Measurements from ENCODE around the gene DIO2. TPM values are rescaled to one million over a fixed set of nuclear protein-coding genes. Genes with fewer than 3 reads are reported as not detected.

DIO2 gene
- total RNA-seq, 1 experiment from 2014 or later: 48.2 TPM

- Histone ChIP-seq H3K4me3 (no peak overlapping the region), H3K4me2 (no peak overlapping the region), H3K27me3 (ENCODE audit: insufficient read depth, low read depth) (no peaks in the 10 kb centered on the region), H3K27ac (no peak overlapping the region), H3K9me2 (ENCODE audit: insufficient read depth) (no peaks in the 10 kb centered on the region), H2AFZ (no peak overlapping the region), H4K20me1 (ENCODE audit: insufficient read depth) (no peaks in the 10 kb centered on the region), H3K9me3 (ENCODE audit: insufficient read depth, low read depth) (peaks cover 4% of the 10 kb centered on the region; the same call in 1 of the 2 replicates), H3K36me3 (ENCODE audit: low read depth) (no peaks in the 10 kb centered on the region), H3K79me2 (ENCODE audit: low read depth) (no peaks in the 10 kb centered on the region), H3K4me1 (replicated peaks; ENCODE audit: insufficient read depth) (no peaks in the 10 kb centered on the region), H3F3A (ENCODE audit: insufficient read depth, low read depth) (no peaks in the 10 kb centered on the region)
- no peak for DNase-seq
- ChIA-PET POLR2A (ENCODE audit: unreplicated experiment) (interaction anchor here (0.6 kb wide), 1 partner anchor 92 kb away, joined by 5 read pairs; no protein-coding TSS in a partner anchor), CTCF (no interaction called here)
- no peak for TF ChIP-seq EZH2 (IDR thresholded peaks at IDR 0.05; ENCODE audit: low read depth)
- TF ChIP-seq CTCF (conservative IDR thresholded peaks at IDR 0.05): no peak
- intact Hi-C loops (cut with micrococcal nuclease; ENCODE audit: unreplicated experiment): no loop called here
- BruUV-seq (replicated peaks): no TSS peak
Observed at GRCh38 chr14:80223696-80224465, 12.6 kb upstream of the DIO2 start.

GRCh38 chr14:80216818-80217217 is 5.5 kb upstream of the DIO2 start:
- Histone ChIP-seq H3K36me3 (ENCODE audit: low read depth) (no peaks in the 10 kb centered on the region), H3K4me1 (replicated peaks; ENCODE audit: insufficient read depth) (no peaks in the 10 kb centered on the region), H3K4me2 (no peak overlapping the region), H3F3A (ENCODE audit: insufficient read depth, low read depth) (peaks cover 3% of the 10 kb centered on the region; the same call in 1 of the 2 replicates), H4K20me1 (ENCODE audit: insufficient read depth) (no peaks in the 10 kb centered on the region), H3K9me2 (ENCODE audit: insufficient read depth) (no peaks in the 10 kb centered on the region), H2AFZ (no peak overlapping the region), H3K27me3 (ENCODE audit: insufficient read depth, low read depth) (no peaks in the 10 kb centered on the region), H3K79me2 (ENCODE audit: low read depth) (no peaks in the 10 kb centered on the region), H3K27ac (no peak overlapping the region), H3K9me3 (ENCODE audit: insufficient read depth, low read depth) (no peaks in the 10 kb centered on the region; the same call in 1 of the 2 replicates), H3K4me3 (no peak overlapping the region)
- DNase-seq: no peak
- intact Hi-C loops (cut with micrococcal nuclease; ENCODE audit: unreplicated experiment): loop anchor here (10.0 kb wide), 1 partner anchor 568 kb away; no protein-coding TSS in a partner anchor
- no peak for TF ChIP-seq CTCF (conservative IDR thresholded peaks at IDR 0.05)
- no peak for TF ChIP-seq EZH2 (IDR thresholded peaks at IDR 0.05; ENCODE audit: low read depth)
- no TSS peak for BruUV-seq (replicated peaks)
- ChIA-PET POLR2A (ENCODE audit: unreplicated experiment) (no interaction called here), CTCF (interaction anchor here (0.5 to 0.6 kb wide), 2 partner anchors 191 to 203 kb away, joined by 3 to 4 read pairs; no protein-coding TSS in a partner anchor)

GRCh38 chr14:80215756-80216581 is 4.7 kb upstream of the DIO2 start:
- DNase-seq: no peak
- CTCF ChIA-PET: interaction anchor here (0.5 to 0.6 kb wide), 2 partner anchors 173 to 204 kb away, joined by 4 to 11 read pairs; no protein-coding TSS in a partner anchor

More at GRCh38 chr14:80215756-80216581, 4.7 kb upstream of the DIO2 start:
- H3F3A ChIP-seq (ENCODE audit: insufficient read depth, low read depth): peaks cover 3% of the 10 kb centered on the region; the same call in 1 of the 2 replicates
- no peak for TF ChIP-seq EZH2 (IDR thresholded peaks at IDR 0.05; ENCODE audit: low read depth)
- TF ChIP-seq CTCF (conservative IDR thresholded peaks at IDR 0.05): no peak
- H3K27ac ChIP-seq: no peak overlapping the region
- H3K79me2 ChIP-seq (ENCODE audit: low read depth): no peaks in the 10 kb centered on the region
- no peaks in the 10 kb centered on the region for H4K20me1 ChIP-seq (ENCODE audit: insufficient read depth)
- H3K4me3 ChIP-seq: no peak overlapping the region
- H3K9me3 ChIP-seq (ENCODE audit: insufficient read depth, low read depth): no peaks in the 10 kb centered on the region; the same call in 1 of the 2 replicates
- no peaks in the 10 kb centered on the region for H3K9me2 ChIP-seq (ENCODE audit: insufficient read depth)
- H2AFZ ChIP-seq: no peak overlapping the region
- no peaks in the 10 kb centered on the region for H3K4me1 ChIP-seq (replicated peaks; ENCODE audit: insufficient read depth)
- H3K36me3 ChIP-seq (ENCODE audit: low read depth): no peaks in the 10 kb centered on the region
- intact Hi-C loops (cut with micrococcal nuclease; ENCODE audit: unreplicated experiment): loop anchor here (10.0 kb wide), 1 partner anchor 569 kb away; no protein-coding TSS in a partner anchor
- no TSS peak for BruUV-seq (replicated peaks)
- POLR2A ChIA-PET (ENCODE audit: unreplicated experiment): no interaction called here
- no peaks in the 10 kb centered on the region for H3K27me3 ChIP-seq (ENCODE audit: insufficient read depth, low read depth)
- no peak overlapping the region for H3K4me2 ChIP-seq
